HG02642 (cell line): ENCODE results near the gene FAM120AOS.

Source experiments
- ATAC-seq: cut with Tn5 transposase; IDR thresholded peaks from one replicate; pipeline ENCODE4 v1.9.1; 2021; ENCODE audit warnings: mild to moderate bottlenecking; ENCODE audit not compliant: unreplicated experiment, poor library complexity

FAM120AOS gene

GRCh38 chr9:93453047-93453914 lies at the start of gene FAM120AOS:
Gene FAM120AOS, minus strand, starts transcription at chr9:93453581. Its CDS starts 872 bp downstream, at chr9:93452709.
- ATAC-seq: peak; percentile 71

GRCh38 chr9:93501406-93501805 lies 48.0 kb upstream of the FAM120AOS start:
- ATAC-seq: no peak

- no peak for ATAC-seq
Observed at GRCh38 chr9:93500571-93501298, 47.4 kb upstream of the FAM120AOS start.

GRCh38 chr9:93496285-93496684 lies 42.9 kb upstream of the FAM120AOS start:
- ATAC-seq: no peak

- no peak for ATAC-seq
Observed at GRCh38 chr9:93493949-93494348, 40.6 kb upstream of the FAM120AOS start.

GRCh38 chr9:93492327-93492726 lies 38.9 kb upstream of the FAM120AOS start:
- ATAC-seq: no peak

- no peak for ATAC-seq
Observed at GRCh38 chr9:93491593-93492232, 38.3 kb upstream of the FAM120AOS start.

- no peak for ATAC-seq
Observed at GRCh38 chr9:93488244-93488643, 34.9 kb upstream of the FAM120AOS start.

GRCh38 chr9:93486268-93486667 lies 32.9 kb upstream of the FAM120AOS start:
- no peak for ATAC-seq

- ATAC-seq: no peak
Observed at GRCh38 chr9:93483497-93483896, 30.1 kb upstream of the FAM120AOS start.

- no peak for ATAC-seq
Observed at GRCh38 chr9:93480728-93481324, 27.4 kb upstream of the FAM120AOS start.

GRCh38 chr9:93480262-93480661 lies 26.9 kb upstream of the FAM120AOS start:
- ATAC-seq: no peak

- ATAC-seq: no peak
Observed at GRCh38 chr9:93479726-93480125, 26.3 kb upstream of the FAM120AOS start.

- no peak for ATAC-seq
Observed at GRCh38 chr9:93477397-93477796, 24.0 kb upstream of the FAM120AOS start.

GRCh38 chr9:93476924-93477323 lies 23.5 kb upstream of the FAM120AOS start:
- ATAC-seq: no peak

- ATAC-seq: no peak
Observed at GRCh38 chr9:93475856-93476255, 22.5 kb upstream of the FAM120AOS start.

- no peak for ATAC-seq
Observed at GRCh38 chr9:93475108-93475507, 21.7 kb upstream of the FAM120AOS start.

GRCh38 chr9:93473411-93473810 lies 20.0 kb upstream of the FAM120AOS start:
- no peak for ATAC-seq

- no peak for ATAC-seq
Observed at GRCh38 chr9:93471124-93471523, 17.7 kb upstream of the FAM120AOS start.

GRCh38 chr9:93470391-93470790 lies 17.0 kb upstream of the FAM120AOS start:
- no peak for ATAC-seq
